H1 (cell line): Measurements from ENCODE around the gene ZBED6. TPM values are rescaled to one million over a fixed set of nuclear protein-coding genes. Genes with fewer than 3 reads are reported as not detected.

Source experiments
- CTCF ChIA-PET: fragments of 300-600 bp; sonication (Branson Sonifier 250); formaldehyde crosslinking; loops from one replicate; lab custom pipeline; 2021; ENCODE audit not compliant: partially characterized antibody; lab: Charles Lee
- POLR2A ChIA-PET: fragments of 300-600 bp; sonication (Branson Sonifier 250); formaldehyde crosslinking; loops from one replicate; lab custom pipeline; 2021; ENCODE audit warnings: inconsistent platforms; ENCODE audit not compliant: partially characterized antibody; lab: Charles Lee
- DNase-seq, 2 experiments: peaks; one replicate each; pipeline versions ENCODE4 v3.0.0 to v3.0.0-alpha.2; 2010 to 2022; ENCODE audit warnings: low spot score in 2 of 2, low read depth in 1 of 2, mixed read lengths in 1 of 2
- FAIRE-seq: peaks from 2 replicates; lab custom pipeline; 2011; peaks lifted over from hg19 to GRCh38; lab: Jason Lieb, UNC
- H2AFZ ChIP-seq: 2 replicates; pipeline ENCODE4 v1.8.1; 2012; ENCODE audit warnings: low read length, inconsistent platforms
- H2AK5ac ChIP-seq: 2 replicates; pipeline ENCODE4 v1.6.1; 2013; ENCODE audit warnings: low read depth, low read length
- H2BK120ac ChIP-seq: replicated peaks from 2 replicates; pipeline ENCODE3; 2013; ENCODE audit warnings: low read depth, low read length, inconsistent platforms
- H2BK12ac ChIP-seq: 2 replicates; pipeline ENCODE4 v1.6.1; 2013; ENCODE audit warnings: low read depth, low read length
- H2BK15ac ChIP-seq: 2 replicates; pipeline ENCODE4 v1.6.1; 2013; ENCODE audit warnings: low read length
- H2BK20ac ChIP-seq: 2 replicates; pipeline ENCODE4 v1.6.1; 2013; ENCODE audit warnings: low read length
- H2BK5ac ChIP-seq: 2 replicates; pipeline ENCODE4 v1.6.1; 2013; ENCODE audit warnings: low read depth, low read length
- H3K14ac ChIP-seq: 2 replicates; pipeline ENCODE4 v1.6.1; 2013; ENCODE audit warnings: inconsistent platforms; ENCODE audit not compliant: insufficient read length
- H3K18ac ChIP-seq: 2 replicates; pipeline ENCODE4 v1.6.1; 2013; ENCODE audit warnings: low read length; ENCODE audit errors: extremely low read depth
- H3K23ac ChIP-seq: 2 replicates; pipeline ENCODE4 v1.6.1; 2013; ENCODE audit warnings: inconsistent platforms; ENCODE audit not compliant: insufficient read length
- H3K23me2 ChIP-seq: 2 replicates; pipeline ENCODE4 v1.6.1; 2013; ENCODE audit warnings: low read depth, low read length
- H3K27ac ChIP-seq: 2 replicates; pipeline ENCODE4 v1.6.1; 2011; ENCODE audit warnings: low read depth, low read length, inconsistent platforms
- H3K27me3 ChIP-seq, 4 experiments: replicated peaks in 1 of 4; 1 replicate in 1 of 4; 2 replicates in 3 of 4; pipeline versions ENCODE4 v1.6.1 to v1.8.1; 2011 to 2013; ENCODE audit warnings: low read length in 3 of 4, mild to moderate bottlenecking in 3 of 4, inconsistent platforms in 2 of 4, mixed read lengths in 2 of 4, moderate library complexity in 1 of 4; ENCODE audit not compliant: control insufficient read depth in 3 of 4, insufficient read depth in 3 of 4; ENCODE audit errors: extremely low read depth in 1 of 4
- H3K36me3 ChIP-seq, 4 experiments: 2 replicates each; pipeline versions ENCODE4 v1.6.1 to v1.8.1; 2011 to 2013; ENCODE audit warnings: mild to moderate bottlenecking in 4 of 4, low read length in 3 of 4, moderate library complexity in 2 of 4, control low read depth in 1 of 4, inconsistent platforms in 1 of 4; ENCODE audit not compliant: insufficient read depth in 4 of 4, control insufficient read depth in 2 of 4
- H3K4ac ChIP-seq: replicated peaks from 2 replicates; pipeline ENCODE3; 2013; ENCODE audit warnings: low read length, low read depth, mixed read lengths, inconsistent platforms; ENCODE audit not compliant: insufficient read length
- H3K4me1 ChIP-seq, 4 experiments: replicated peaks in 1 of 4; 1 replicate in 1 of 4; 2 replicates in 3 of 4; pipeline versions ENCODE4 v1.6.1 to v1.8.1; 2011 to 2013; ENCODE audit warnings: low read length in 3 of 4, inconsistent platforms in 2 of 4, mixed read lengths in 1 of 4; ENCODE audit not compliant: insufficient read depth in 4 of 4, control insufficient read depth in 3 of 4
- H3K4me2 ChIP-seq, 2 experiments: 2 replicates each; pipeline versions ENCODE4 v1.6.1 to v1.8.1; 2011 to 2013; ENCODE audit warnings: low read depth in 2 of 2, low read length in 2 of 2, control low read depth in 1 of 2, inconsistent platforms in 1 of 2, mild to moderate bottlenecking in 1 of 2; ENCODE audit not compliant: insufficient read depth in 1 of 2
- H3K4me3 ChIP-seq, 4 experiments: fragments of 200-600, 300-600 bp in 1 of 4; sonication (generic), shearing (Covaris generic), sonication (Bioruptor Twin) in 1 of 4; 2 replicates each; pipeline versions ENCODE4 v1.5.1 to v1.8.1; 2011 to 2016; ENCODE audit warnings: low read length in 4 of 4, low read depth in 3 of 4, control low read depth in 2 of 4, inconsistent platforms in 2 of 4, mild to moderate bottlenecking in 2 of 4, mixed read lengths in 1 of 4, moderate library complexity in 1 of 4; ENCODE audit not compliant: insufficient read depth in 2 of 4; ENCODE audit errors: extremely low read depth in 1 of 4
- H3K56ac ChIP-seq: replicated peaks from 2 replicates; pipeline ENCODE3; 2013; ENCODE audit warnings: low read depth, mild to moderate bottlenecking, mixed read lengths, low read length, inconsistent platforms; ENCODE audit not compliant: insufficient read length
- H3K79me1 ChIP-seq: 2 replicates; pipeline ENCODE4 v1.6.1; 2013; ENCODE audit warnings: low read depth, low read length, control low read depth
- H3K79me2 ChIP-seq, 2 experiments: 2 replicates each; pipeline versions ENCODE4 v1.6.1 to v1.8.1; 2012 to 2013; ENCODE audit warnings: low read length in 2 of 2, mild to moderate bottlenecking in 2 of 2, inconsistent platforms in 1 of 2; ENCODE audit not compliant: insufficient read depth in 2 of 2, control insufficient read depth in 1 of 2
- H3K9ac ChIP-seq, 4 experiments: replicated peaks in 1 of 4; 1 replicate in 1 of 4; 2 replicates in 3 of 4; pipeline versions ENCODE4 v1.6.1 to v1.8.1; 2011 to 2013; ENCODE audit warnings: low read depth in 3 of 4, low read length in 3 of 4, control low read depth in 2 of 4, mild to moderate bottlenecking in 2 of 4, moderate library complexity in 2 of 4, inconsistent platforms in 1 of 4; ENCODE audit errors: extremely low read depth in 1 of 4
- H3K9me3 ChIP-seq, 2 experiments: 2 replicates each; pipeline versions ENCODE4 v1.6.1 to v1.8.1; 2012 to 2013; ENCODE audit warnings: mild to moderate bottlenecking in 2 of 2, moderate library complexity in 2 of 2, control low read depth in 1 of 2, inconsistent platforms in 1 of 2, low read depth in 1 of 2, low read length in 1 of 2, mixed read lengths in 1 of 2; ENCODE audit not compliant: insufficient read depth in 2 of 2
- H4K20me1 ChIP-seq, 2 experiments: replicated peaks in 1 of 2; 2 replicates each; pipeline versions ENCODE3 to v1.8.1; 2011 to 2013; ENCODE audit warnings: inconsistent platforms in 2 of 2, low read length in 2 of 2, mild to moderate bottlenecking in 1 of 2; ENCODE audit not compliant: insufficient read depth in 2 of 2, control insufficient read depth in 1 of 2
- H4K5ac ChIP-seq: 2 replicates; pipeline ENCODE4 v1.6.1; 2013; ENCODE audit warnings: low read length, low read depth, mixed read lengths, inconsistent platforms; ENCODE audit not compliant: insufficient read length
- H4K8ac ChIP-seq: 2 replicates; pipeline ENCODE4 v1.8.0; 2013; ENCODE audit warnings: mild to moderate bottlenecking, moderate library complexity, low read length, inconsistent platforms; ENCODE audit not compliant: insufficient read depth; ENCODE audit errors: extremely low read depth
- H4K91ac ChIP-seq: replicated peaks from 2 replicates; pipeline ENCODE3; 2013; ENCODE audit warnings: low read length, mixed read lengths, inconsistent platforms; ENCODE audit not compliant: insufficient read length
- EGR1 ChIP-seq: IDR thresholded peaks from 2 replicates; pipeline ENCODE4 v1.6.1; 2011; ENCODE audit warnings: low read depth, low read length, borderline replicate concordance
- GABPA ChIP-seq: IDR thresholded peaks from 2 replicates; pipeline ENCODE4 v1.6.1; 2011; ENCODE audit warnings: mild to moderate bottlenecking, low read length, moderate library complexity, borderline replicate concordance; ENCODE audit not compliant: insufficient read depth
- KDM1A ChIP-seq: fragments of 200-600, 300-600 bp; sonication (generic); IDR thresholded peaks from 2 replicates; pipeline ENCODE4 v1.7.1; 2016; ENCODE audit warnings: mild to moderate bottlenecking, low read length, borderline replicate concordance
- MAFK ChIP-seq: IDR thresholded peaks from 2 replicates; pipeline ENCODE4 v1.6.1; 2012; ENCODE audit warnings: low read depth, mild to moderate bottlenecking, improper control_type of control experiment, low read length
- RFX5 ChIP-seq: IDR thresholded peaks from 2 replicates; pipeline ENCODE4 v1.6.1; 2011; ENCODE audit warnings: low read depth, low read length, improper control_type of control experiment, borderline replicate concordance
- RXRA ChIP-seq: IDR thresholded peaks from 2 replicates; pipeline ENCODE4 v1.6.1; 2011; ENCODE audit warnings: low read depth, mild to moderate bottlenecking, low read length, moderate library complexity; ENCODE audit not compliant: insufficient read depth
- WGBS, 2 experiments: shearing (Covaris generic) in 1 of 2; methylation state at CpG; one replicate each; pipeline versions ENCODE4 v1.1.6 to v1.1.7; 2013 to 2015; ENCODE audit warnings: low lambda C conversion rate in 2 of 2, mixed read lengths in 2 of 2, inconsistent platforms in 1 of 2, low coverage in 1 of 2, missing lambda C conversion rate in 1 of 2; ENCODE audit not compliant: insufficient replicate concordance in 2 of 2, insufficient coverage in 1 of 2, insufficient read length in 1 of 2; ENCODE audit errors: extremely low coverage in 1 of 2, missing lambda C conversion rate in 1 of 2; 5-methylcytosine and 5-hydroxymethylcytosine counted together
- polyA plus RNA-seq, 7 experiments: library from polyadenylated mRNA; depleted of rRNA in 3 of 7; stranded (reverse) in 5 of 7; unstranded in 2 of 7; fragments of >200 nt in 5 of 7; fragments of 200-250 nt in 2 of 7; gene quantifications; 1 replicate in 5 of 7; 2 replicates in 1 of 7; 4 replicates in 1 of 7; pipeline versions ENCODE4 v1.2.1 to v1.2.3, GENCODE V29; 2011 to 2013; ENCODE audit warnings: missing spikeins in 2 of 7, mixed read lengths in 2 of 7
- total RNA-seq: library from RNA; stranded (reverse); fragmentation: NEBNext Ultra II Directional; extraction: Animal tissue kit (Norgen Biotek cat#: 25700); gene quantifications from 2 replicates; pipeline ENCODE4 v1.2.1, GENCODE V29; 2021

ZBED6 gene
- total and polyA plus RNA-seq, 2 of the 8 experiments (the other 6 are each of a cell fraction or from before 2014, with no cell fraction given) = 1.4 to 25.9 TPM

- POLR2A ChIA-PET = interaction anchor here (0.8 kb wide), 1 partner anchor 18 kb away, joined by 3 read pairs; no protein-coding TSS in a partner anchor
Observed at GRCh38 chr1:203791498-203791897, 3.9 kb upstream of the ZBED6 start.

More at GRCh38 chr1:203791498-203791897, 3.9 kb upstream of the ZBED6 start:
- no peak overlapping the region for H2BK15ac ChIP-seq
- DNase-seq = no peak
- no peak overlapping the region for H3K4me2 ChIP-seq
- H3K4me1 ChIP-seq = peaks cover 2 to 9% (median 4%) of the 10 kb centered on the region in 4 experiments; a peak in 5 of 7 replicates
- no peaks in the 10 kb centered on the region for H3K9me3 ChIP-seq
- no peaks in the 10 kb centered on the region for H3K23me2 ChIP-seq
- 74% methylated on average over 3 of the region's 3 CpGs; no CpG with 5 or more reads in 1 of the 2 experiments for WGBS, 2 experiments
- no peak overlapping the region for H4K8ac ChIP-seq
- no peak for FAIRE-seq
- TF ChIP-seq KDM1A (no peak), MAFK (no peak), EGR1 (no peak), RFX5 (no peak), GABPA (no peak), RXRA (no peak)
- H3K9ac ChIP-seq = no peak overlapping the region
- H3K36me3 ChIP-seq = no peaks in the 10 kb centered on the region
- no peaks in the 10 kb centered on the region for H3K27me3 ChIP-seq
- no peak overlapping the region for H3K4me3 ChIP-seq
- no peak overlapping the region for H2BK120ac ChIP-seq
- no peak overlapping the region for H2AK5ac ChIP-seq
- H2BK5ac ChIP-seq = no peak overlapping the region
- H3K56ac ChIP-seq = no peak overlapping the region
- peaks cover 0 to 3% of the 10 kb centered on the region in 2 experiments; a peak in 2 of 4 replicates for H3K79me2 ChIP-seq
- no peak overlapping the region for H2BK12ac ChIP-seq
- no peak overlapping the region for H2BK20ac ChIP-seq
- CTCF ChIA-PET = interaction anchor here (0.6 kb wide), 1 partner anchor 20 kb away, joined by 3 read pairs; no protein-coding TSS in a partner anchor
- no peak overlapping the region for H2AFZ ChIP-seq
- H3K18ac ChIP-seq = no peak overlapping the region
- no peaks in the 10 kb centered on the region for H4K20me1 ChIP-seq
- no peak overlapping the region for H4K5ac ChIP-seq
- no peaks in the 10 kb centered on the region for H3K79me1 ChIP-seq
- no peak overlapping the region for H4K91ac ChIP-seq
- no peak overlapping the region for H3K27ac ChIP-seq
- no peak overlapping the region for H3K4ac ChIP-seq
- H3K23ac ChIP-seq = no peak overlapping the region
- no peak overlapping the region for H3K14ac ChIP-seq
